Measurements from ENCODE around the gene EBLN1. TPM values are rescaled to one million over a fixed set of nuclear protein-coding genes. Genes with fewer than 3 reads are reported as not detected.

EBLN1 gene
- total and polyA plus RNA-seq, 9 of the 15 experiments (the other 6 are each of a cell fraction or from before 2014, with no cell fraction given), result 0.06 to 3.1 (median 0.80) TPM

- ChIA-PET CTCF (ENCODE audit: low intra/inter-chr PET ratio) (no interaction called here), POLR2A (no interaction called here)
- in situ Hi-C loops (cut with MboI), result no loop called here
- Histone ChIP-seq H4K20me1 (replicated peaks; ENCODE audit: control insufficient read depth, insufficient read depth, low read length) (no peaks in the 10 kb centered on the region), H3K4me3 (no peak overlapping the region), H2AFZ (ENCODE audit: low read depth, low read length) (no peak overlapping the region), H3K4me2 (ENCODE audit: insufficient read depth, low read length) (no peak overlapping the region), H3K4me1 (replicated peaks in 1 of 2; ENCODE audit: control insufficient read depth in 2 of 2, insufficient read depth in 2 of 2, low read length in 2 of 2) (no peaks in the 10 kb centered on the region), H3K9me3 (replicated peaks; ENCODE audit: control insufficient read depth, insufficient read depth, low read depth, low read length) (peaks cover 6% of the 10 kb centered on the region; the same call in 1 of the 2 replicates), H3K27ac (ENCODE audit: extremely low read depth, low read depth, low read length) (no peak overlapping the region), H3K79me2 (ENCODE audit: control insufficient read depth, insufficient read depth, low read length) (no peaks in the 10 kb centered on the region), H3K27me3 (ENCODE audit: control insufficient read depth in 2 of 2, insufficient read depth in 2 of 2, low read length in 2 of 2) (no peaks in the 10 kb centered on the region), H3K9ac (ENCODE audit: insufficient read depth in 1 of 2, low read depth in 2 of 2, low read length in 2 of 2) (no peak overlapping the region), H3K36me3 (ENCODE audit: control insufficient read depth, insufficient read depth, low read length) (no peaks in the 10 kb centered on the region), H3K9me1 (ENCODE audit: control insufficient read depth, insufficient read depth, low read length) (no peaks in the 10 kb centered on the region)
- DNase-seq (ENCODE audit: extremely low read depth in 1 of 4, low spot score in 3 of 4) (no peak), ATAC-seq (no peak), FAIRE-seq (no peak)
- BruUV-seq (replicated peaks), result no TSS peak
- intact Hi-C loops (cut with micrococcal nuclease), result no loop called here
- TF ChIP-seq TRIM28 (IDR thresholded peaks at IDR 0.05), result peak; percentile 81
- no peak for TF ChIP-seq IRF2 (CRISPR knock-in tag; IDR thresholded peaks at IDR 0.05)
- no peak for TF ChIP-seq TCFL5 (CRISPR knock-in tag; conservative IDR thresholded peaks at IDR 0.05)
- TF ChIP-seq IRF9 (tag; IDR thresholded peaks at IDR 0.05), result no peak
- peak; percentile 94 for TF ChIP-seq ZNF445 (CRISPR knock-in tag; IDR thresholded peaks at IDR 0.05; ENCODE audit: low read depth)
- peak in 1 of 2 experiments; percentile 89; a peak in 1 of 3 replicates for TF ChIP-seq CBX3 (IDR thresholded peaks at IDR 0.05; ENCODE audit: borderline replicate concordance in 1 of 2, low read length in 2 of 2)
- no peak for TF ChIP-seq RB1 (IDR thresholded peaks at IDR 0.05; ENCODE audit: low read depth)
- TF ChIP-seq HNRNPL (IDR thresholded peaks at IDR 0.05; ENCODE audit: low read depth, low read length), result no peak
- TF ChIP-seq ZNF518B (CRISPR knock-in tag; IDR thresholded peaks at IDR 0.05), result no peak
- TF ChIP-seq NUFIP1 (IDR thresholded peaks at IDR 0.05; ENCODE audit: partially characterized antibody), result no peak
- no peak for TF ChIP-seq ZNF398 (CRISPR knock-in tag; IDR thresholded peaks at IDR 0.05)
- TF ChIP-seq TAF7 (tag; IDR thresholded peaks at IDR 0.05), result no peak
- no peak for TF ChIP-seq NFATC3 (IDR thresholded peaks at IDR 0.05)
- TF ChIP-seq ELF2 (CRISPR knock-in tag; IDR thresholded peaks at IDR 0.05), result no peak
- no peak for TF ChIP-seq CREB3 (tag; conservative IDR thresholded peaks at IDR 0.05; ENCODE audit: low read depth)
- TF ChIP-seq E2F5 (CRISPR knock-in tag; IDR thresholded peaks at IDR 0.05), result no peak
Measured at GRCh38 chr10:22170582-22170981, 47.2 kb downstream of the EBLN1 start.

All from K562 (cell line).